Spleen (tissue), 11 donors: ENCODE measurements around the gene CDR2L. TPM values are rescaled to one million over a fixed set of nuclear protein-coding genes. Genes with fewer than 3 reads are reported as not detected.

Source experiments
- DNase-seq: peaks from one replicate; pipeline ENCODE4 v3.0.0-alpha.2; 2020
- H3K27ac ChIP-seq, 8 donors: fragments of 200-600 bp; sonication (generic) in 7 of 8; 1 replicate in 4 of 8; 2 replicates in 4 of 8; pipeline versions ENCODE4 v1.5.0 to v1.8.0; 2016 to 2021; ENCODE audit warnings: inconsistent platforms in 4 of 8, mild to moderate bottlenecking in 4 of 8, moderate library complexity in 1 of 8
- H3K27me3 ChIP-seq, 7 donors: fragments of 200-600 bp; sonication (generic) in 6 of 7; replicated peaks in 1 of 7; 1 replicate in 4 of 7; 2 replicates in 3 of 7; pipeline versions ENCODE4 v1.5.0 to v1.8.0; 2016 to 2021; ENCODE audit warnings: inconsistent platforms in 3 of 7, mild to moderate bottlenecking in 1 of 7
- H3K36me3 ChIP-seq, 6 donors: fragments of 200-600 bp; sonication (generic) in 5 of 6; 1 replicate in 4 of 6; 2 replicates in 2 of 6; pipeline versions ENCODE4 v1.5.0 to v1.8.0; 2016 to 2021; ENCODE audit warnings: inconsistent platforms in 2 of 6
- H3K4me1 ChIP-seq, 6 donors: fragments of 200-600 bp; sonication (generic) in 5 of 6; 1 replicate in 3 of 6; 2 replicates in 3 of 6; pipeline versions ENCODE4 v1.5.0 to v1.8.0; 2016 to 2021; ENCODE audit warnings: inconsistent platforms in 3 of 6
- H3K4me3 ChIP-seq, 8 donors: fragments of 200-600 bp; sonication (generic) in 7 of 8; 1 replicate in 4 of 8; 2 replicates in 4 of 8; pipeline versions ENCODE4 v1.5.0 to v1.8.0; 2016 to 2021; ENCODE audit warnings: inconsistent platforms in 4 of 8, mild to moderate bottlenecking in 4 of 8, moderate library complexity in 2 of 8
- H3K9me3 ChIP-seq, 8 donors: fragments of 200-600 bp; sonication (generic) in 7 of 8; 1 replicate in 4 of 8; 2 replicates in 4 of 8; pipeline versions ENCODE4 v1.5.0 to v1.8.0; 2016 to 2021; ENCODE audit warnings: inconsistent platforms in 4 of 8
- POLR2A ChIP-seq, 3 donors: fragments of 450-650 bp; IDR thresholded peaks; one replicate each; pipeline ENCODE4 v1.5.1; 2017; ENCODE audit warnings: antibody characterized with exemption in 3 of 3, mild to moderate bottlenecking in 1 of 3
- POLR2AphosphoS5 ChIP-seq, 3 donors: sonication (generic); formaldehyde crosslinking; IDR thresholded peaks; one replicate each; pipeline ENCODE4 v1.5.1; 2017; ENCODE audit warnings: antibody characterized with exemption in 3 of 3
- WGBS, 5 donors: extraction: QIAGEN DNeasy Blood & Tissue Kit in 3 of 5; methylation state at CpG; one replicate each; pipeline versions ENCODE4 v1.1.5 to v1.1.7; 2013 to 2018; 5-methylcytosine and 5-hydroxymethylcytosine counted together
- intact Hi-C: fragments of 100-400 bp; cut with DNase I; formaldehyde crosslinking; loops from one replicate; pipeline ENCODE4 v1.15.0; 2023; ENCODE audit warnings: low total_unique reads
- polyA plus RNA-seq, 3 donors: library from polyadenylated mRNA; stranded (reverse); fragments of 200-250 nt; gene quantifications; one replicate each; pipeline ENCODE4 v1.2.1, GENCODE V29; 2013
- total RNA-seq, 7 donors: library from RNA; depleted of rRNA in 3 of 7; stranded (reverse); fragments of >200 nt in 3 of 7; fragmentation: NEBNext Ultra II Directional in 4 of 7; extraction: Animal tissue kit (Norgen Biotek cat#: 25700) in 4 of 7; gene quantifications; one replicate each; pipeline versions ENCODE4 v1.1.0 to v1.2.1, GENCODE V29; 2016 to 2021
- TF ChIP-seq, protein P1 (sequence below), 11 experiments: fragments of 200-600 bp in 7 of 11; fragments of 450-650 bp in 4 of 11; sonication (generic) in 4 of 11; IDR thresholded peaks in 8 of 11; conservative IDR thresholded peaks in 3 of 11; 1 replicate in 7 of 11; 2 replicates in 4 of 11; pipeline versions ENCODE4 v1.4.0 to v1.8.0; 2016 to 2021; ENCODE audit warnings: antibody characterized with exemption in 11 of 11, inconsistent platforms in 4 of 11, mild to moderate bottlenecking in 1 of 11
- donor health status: healthy with polysubstance abuse.
- donor health status: DM: no; HTN: no; CAD: no; lungs with moderate emphysema.
- donor health status: DM: no; HTN: no; CAD: no.
- donor health status: Bipolar disorder and iron deficiency.
- donor health status: healthy.
- donor health status: DM: no; HTN: no; CAD: no.
- donor health status: DM: yes; HTN: yes; CAD: no.

Gene CDR2L
- total and polyA plus RNA-seq, 10 donors: 0.48 to 6.0 (median 1.9) TPM

- WGBS, 5 donors: 75 to 97% (median 90%) methylated on average over 8 of the region's 8 CpGs
- Histone ChIP-seq H3K27me3 (peaks cover 0 to 3% (median 0%) of the 10 kb centered on the region in 7 donors), H3K9me3 (peaks cover 0 to 10% (median 6%) of the 10 kb centered on the region in 8 donors), H3K4me3 (no peak overlapping the region), H3K27ac (no peak overlapping the region), H3K4me1 (peaks cover 18 to 58% (median 32%) of the 10 kb centered on the region in 6 donors), H3K36me3 (no peaks in the 10 kb centered on the region)
- TF ChIP-seq POLR2AphosphoS5 (IDR thresholded peaks at IDR 0.05): no peak
- TF ChIP-seq POLR2A (IDR thresholded peaks at IDR 0.05): no peak
- TF ChIP-seq, protein P1, sequence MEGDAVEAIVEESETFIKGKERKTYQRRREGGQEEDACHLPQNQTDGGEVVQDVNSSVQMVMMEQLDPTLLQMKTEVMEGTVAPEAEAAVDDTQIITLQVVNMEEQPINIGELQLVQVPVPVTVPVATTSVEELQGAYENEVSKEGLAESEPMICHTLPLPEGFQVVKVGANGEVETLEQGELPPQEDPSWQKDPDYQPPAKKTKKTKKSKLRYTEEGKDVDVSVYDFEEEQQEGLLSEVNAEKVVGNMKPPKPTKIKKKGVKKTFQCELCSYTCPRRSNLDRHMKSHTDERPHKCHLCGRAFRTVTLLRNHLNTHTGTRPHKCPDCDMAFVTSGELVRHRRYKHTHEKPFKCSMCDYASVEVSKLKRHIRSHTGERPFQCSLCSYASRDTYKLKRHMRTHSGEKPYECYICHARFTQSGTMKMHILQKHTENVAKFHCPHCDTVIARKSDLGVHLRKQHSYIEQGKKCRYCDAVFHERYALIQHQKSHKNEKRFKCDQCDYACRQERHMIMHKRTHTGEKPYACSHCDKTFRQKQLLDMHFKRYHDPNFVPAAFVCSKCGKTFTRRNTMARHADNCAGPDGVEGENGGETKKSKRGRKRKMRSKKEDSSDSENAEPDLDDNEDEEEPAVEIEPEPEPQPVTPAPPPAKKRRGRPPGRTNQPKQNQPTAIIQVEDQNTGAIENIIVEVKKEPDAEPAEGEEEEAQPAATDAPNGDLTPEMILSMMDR (IDR thresholded peaks at IDR 0.05 in 8 of 11, conservative IDR thresholded peaks at IDR 0.05 in 3 of 11): no peak
- no peak for DNase-seq
- intact Hi-C loops: no loop called here
These were observed 42.7 kb downstream of the CDR2L start for GRCh38 chr17:75030161-75030560.

- DNase-seq: peak; percentile 83
- Histone ChIP-seq H3K27ac (peak overlapping the region; percentile 38 to 87 (median 78)), H3K36me3 (no peaks in the 10 kb centered on the region), H3K4me1 (peaks cover 28 to 58% (median 47%) of the 10 kb centered on the region in 6 donors), H3K27me3 (peaks cover 0 to 3% (median 0%) of the 10 kb centered on the region in 7 donors), H3K9me3 (peaks cover 0 to 10% (median 6%) of the 10 kb centered on the region in 8 donors), H3K4me3 (peak overlapping the region in 6 of 8 donors; percentile 4 to 81 (median 64))
- WGBS, 5 donors: 5 to 16% (median 10%) methylated on average over 10 of the region's 10 CpGs
- intact Hi-C loops: no loop called here
- TF ChIP-seq POLR2AphosphoS5 (IDR thresholded peaks at IDR 0.05) (peak in 2 of 3 donors; percentile 58 to 61), POLR2A (IDR thresholded peaks at IDR 0.05) (no peak)
These were observed 44.7 kb downstream of the CDR2L start for GRCh38 chr17:75031972-75032719.

- H3K9me3 ChIP-seq: peaks cover 0 to 10% (median 6%) of the 10 kb centered on the region in 8 donors
- WGBS, 5 donors: 3 to 21% (median 6%) methylated on average over 13 of the region's 13 CpGs
- DNase-seq: no peak
- H3K27me3 ChIP-seq: peaks cover 0 to 3% (median 0%) of the 10 kb centered on the region in 7 donors
- TF ChIP-seq POLR2AphosphoS5 (IDR thresholded peaks at IDR 0.05): no peak
- TF ChIP-seq POLR2A (IDR thresholded peaks at IDR 0.05): no peak
- TF ChIP-seq, protein P1 (IDR thresholded peaks at IDR 0.05 in 8 of 11, conservative IDR thresholded peaks at IDR 0.05 in 3 of 11): no peak
- peak overlapping the region; percentile 38 to 87 (median 78) for H3K27ac ChIP-seq
- intact Hi-C loops: no loop called here
- H3K4me3 ChIP-seq: peak overlapping the region in 6 of 8 donors; percentile 4 to 81 (median 64)
- H3K36me3 ChIP-seq: peaks cover 0 to 4% (median 0%) of the 10 kb centered on the region in 6 donors
- peaks cover 28 to 62% (median 47%) of the 10 kb centered on the region in 6 donors for H3K4me1 ChIP-seq
These were observed 45.4 kb downstream of the CDR2L start for GRCh38 chr17:75032720-75033280.

- WGBS, 5 donors: 0 to 2% (median 1%) methylated on average over 35 to 36 of the region's 36 CpGs
- H3K4me1 ChIP-seq: peaks cover 28 to 62% (median 47%) of the 10 kb centered on the region in 6 donors
These were observed 46.2 kb downstream of the CDR2L start for GRCh38 chr17:75033346-75034235.

More at GRCh38 chr17:75033346-75034235, 46.2 kb downstream of the CDR2L start:
- peak; percentile 38 to 60 (median 46) for TF ChIP-seq POLR2AphosphoS5 (IDR thresholded peaks at IDR 0.05)
- no peak for TF ChIP-seq POLR2A (IDR thresholded peaks at IDR 0.05)
- TF ChIP-seq, protein P1 (IDR thresholded peaks at IDR 0.05 in 8 of 11, conservative IDR thresholded peaks at IDR 0.05 in 3 of 11): peak in 1 of 11 experiments; percentile 13
- Histone ChIP-seq H3K36me3 (peaks cover 0 to 12% (median 5%) of the 10 kb centered on the region in 6 donors), H3K4me3 (peak overlapping the region; percentile 49 to 81 (median 64)), H3K27me3 (peaks cover 0 to 3% (median 0%) of the 10 kb centered on the region in 7 donors), H3K27ac (peak overlapping the region; percentile 69 to 87 (median 84)), H3K9me3 (peaks cover 0 to 10% (median 6%) of the 10 kb centered on the region in 8 donors)
- intact Hi-C loops: no loop called here
- DNase-seq: peak; percentile 92
